ENCODE measurements around the gene CWC25. TPM values are rescaled to one million over a fixed set of nuclear protein-coding genes. Genes with fewer than 3 reads are reported as not detected.

Gene CWC25
- total and polyA plus RNA-seq, 2 of the 13 experiments (the other 11 are each of a cell fraction or from before 2014, with no cell fraction given) = 15.6 to 22.7 TPM

- TF ChIP-seq MTA1 (CRISPR knock-in tag; IDR thresholded peaks at IDR 0.05; ENCODE audit: borderline replicate concordance) (peak; percentile 31; the same call in 1 of the 2 replicates), ZNF232 (CRISPR knock-in tag; IDR thresholded peaks at IDR 0.05; ENCODE audit: borderline replicate concordance) (no peak), EHMT2 (IDR thresholded peaks at IDR 0.05; ENCODE audit: borderline replicate concordance, low read depth, low read length) (no peak), E2F1 (CRISPR knock-in tag; IDR thresholded peaks at IDR 0.05) (0 out of 2 replicates have a peak, but pooled peaks have one; percentile 73), IKZF1 (IDR thresholded peaks at IDR 0.05) (no peak), ZNF776 (CRISPR knock-in tag; IDR thresholded peaks at IDR 0.05) (peak; percentile 10; the same call in 1 of the 2 replicates), ERF (CRISPR knock-in tag; IDR thresholded peaks at IDR 0.05) (peak; percentile 92), TBL1XR1 (IDR thresholded peaks at IDR 0.05; ENCODE audit: borderline replicate concordance, low read length, partially characterized antibody) (no peak), NFE2L2 (IDR thresholded peaks at IDR 0.05; ENCODE audit: low read length) (no peak), THAP9 (CRISPR knock-in tag; IDR thresholded peaks at IDR 0.05; ENCODE audit: borderline replicate concordance) (peak; percentile 83; the same call in 1 of the 2 replicates), ZNF441 (CRISPR knock-in tag; IDR thresholded peaks at IDR 0.05; ENCODE audit: borderline replicate concordance) (no peak), SMAD1 (CRISPR knock-in tag; IDR thresholded peaks at IDR 0.05; ENCODE audit: borderline replicate concordance, low read depth) (no peak), HNRNPL (IDR thresholded peaks at IDR 0.05; ENCODE audit: low read depth, low read length) (0 out of 2 replicates have a peak, but pooled peaks have one; percentile 31), MAZ (IDR thresholded peaks at IDR 0.05; ENCODE audit: borderline replicate concordance, low read depth, low read length) (no peak), MAZ (CRISPR knock-in tag; IDR thresholded peaks at IDR 0.05; ENCODE audit: low read depth) (peak; percentile 69), ZNF251 (CRISPR knock-in tag; IDR thresholded peaks at IDR 0.05) (no peak), ZFP82 (CRISPR knock-in tag; IDR thresholded peaks at IDR 0.05; ENCODE audit: borderline replicate concordance) (no peak), ZFP41 (CRISPR knock-in tag; IDR thresholded peaks at IDR 0.05; ENCODE audit: borderline replicate concordance) (no peak; the same call in 1 of the 2 replicates), ATF7 (IDR thresholded peaks at IDR 0.05) (no peak), ATF7 (CRISPR knock-in tag; IDR thresholded peaks at IDR 0.05) (no peak), ZNF747 (CRISPR knock-in tag; IDR thresholded peaks at IDR 0.05; ENCODE audit: borderline replicate concordance) (peak; percentile 76), PTBP1 (IDR thresholded peaks at IDR 0.05; ENCODE audit: low read depth, low read length, poor library complexity, severe bottlenecking) (no peak), FIP1L1 (IDR thresholded peaks at IDR 0.05; ENCODE audit: borderline replicate concordance, insufficient read depth, low read depth, low read length) (peak; percentile 86; the same call in 1 of the 2 replicates), SRY (CRISPR knock-in tag; IDR thresholded peaks at IDR 0.05) (peak; percentile 26)
- TF ChIP-seq, protein P1, sequence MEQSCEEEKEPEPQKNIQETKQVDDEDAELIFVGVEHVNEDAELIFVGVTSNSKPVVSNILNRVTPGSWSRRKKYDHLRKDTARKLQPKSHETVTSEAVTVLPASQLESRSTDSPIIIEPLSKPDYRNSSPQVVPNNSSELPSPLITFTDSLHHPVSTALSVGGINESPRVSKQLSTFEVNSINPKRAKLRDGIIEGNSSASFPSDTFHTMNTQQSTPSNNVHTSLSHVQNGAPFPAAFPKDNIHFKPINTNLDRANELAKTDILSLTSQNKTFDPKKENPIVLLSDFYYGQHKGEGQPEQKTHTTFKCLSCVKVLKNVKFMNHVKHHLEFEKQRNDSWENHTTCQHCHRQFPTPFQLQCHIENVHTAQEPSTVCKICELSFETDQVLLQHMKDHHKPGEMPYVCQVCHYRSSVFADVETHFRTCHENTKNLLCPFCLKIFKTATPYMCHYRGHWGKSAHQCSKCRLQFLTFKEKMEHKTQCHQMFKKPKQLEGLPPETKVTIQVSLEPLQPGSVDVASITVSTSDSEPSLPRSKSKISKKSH (CRISPR knock-in tag; IDR thresholded peaks at IDR 0.05; ENCODE audit: borderline replicate concordance) = no peak
Measured at GRCh38 chr17:38752308-38753070, 72.6 kb downstream of the CWC25 start, which contains the start of gene PSMB3 (continued).

Measured in HepG2 (cell line).